ENCODE results near the gene FEZF2. TPM values are rescaled to one million over a fixed set of nuclear protein-coding genes. Genes with fewer than 3 reads are reported as not detected.

Gene FEZF2
- total RNA-seq, 3 donors from 2014 or later (not counting 1 experiment from before 2014, with no cell fraction given) = not detected

DNA sequence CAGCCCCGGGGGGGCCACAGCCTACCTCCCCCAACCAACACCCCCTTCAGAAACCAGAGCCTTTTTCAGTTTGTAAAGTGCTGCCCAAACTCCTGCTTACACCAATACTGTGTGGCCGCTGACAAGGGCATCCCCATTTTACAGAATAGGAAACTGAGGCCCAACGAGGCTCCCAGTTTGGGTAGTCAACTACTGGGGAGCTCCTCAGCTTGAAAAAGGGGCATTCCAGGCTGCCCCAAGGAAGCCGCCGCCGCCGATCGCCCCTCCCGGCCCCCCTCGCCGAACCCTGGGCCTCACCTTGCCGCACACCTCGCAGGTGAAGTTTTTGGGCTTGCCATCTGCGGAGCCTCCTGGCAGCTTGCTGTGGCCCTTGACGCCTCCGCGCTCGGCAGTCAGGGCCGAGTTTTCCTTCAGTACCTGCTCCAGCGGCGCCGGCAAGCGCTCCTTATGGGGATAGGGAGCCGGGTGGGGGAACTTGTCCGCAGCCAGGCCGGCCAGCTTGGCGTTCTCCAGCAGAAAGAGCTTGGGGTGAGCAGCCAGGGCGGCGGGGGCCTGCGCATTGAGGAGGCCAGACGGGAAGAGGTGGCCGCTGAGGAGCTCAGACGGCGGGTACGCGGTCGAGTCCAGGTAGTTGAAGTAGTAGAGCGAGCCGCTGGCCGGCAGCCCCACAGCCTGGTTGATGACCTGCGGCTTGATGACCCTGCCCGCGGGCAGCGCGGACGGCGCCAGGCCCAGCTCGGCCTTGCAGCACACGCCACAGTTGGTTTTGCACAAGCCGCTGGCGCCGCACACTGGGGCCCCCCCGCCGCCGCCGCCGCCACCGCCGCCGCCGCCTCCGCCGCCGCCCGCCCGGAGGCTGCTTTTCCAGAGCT, 1.4 kb downstream of the FEZF2 start:
- TF ChIP-seq, protein P1, sequence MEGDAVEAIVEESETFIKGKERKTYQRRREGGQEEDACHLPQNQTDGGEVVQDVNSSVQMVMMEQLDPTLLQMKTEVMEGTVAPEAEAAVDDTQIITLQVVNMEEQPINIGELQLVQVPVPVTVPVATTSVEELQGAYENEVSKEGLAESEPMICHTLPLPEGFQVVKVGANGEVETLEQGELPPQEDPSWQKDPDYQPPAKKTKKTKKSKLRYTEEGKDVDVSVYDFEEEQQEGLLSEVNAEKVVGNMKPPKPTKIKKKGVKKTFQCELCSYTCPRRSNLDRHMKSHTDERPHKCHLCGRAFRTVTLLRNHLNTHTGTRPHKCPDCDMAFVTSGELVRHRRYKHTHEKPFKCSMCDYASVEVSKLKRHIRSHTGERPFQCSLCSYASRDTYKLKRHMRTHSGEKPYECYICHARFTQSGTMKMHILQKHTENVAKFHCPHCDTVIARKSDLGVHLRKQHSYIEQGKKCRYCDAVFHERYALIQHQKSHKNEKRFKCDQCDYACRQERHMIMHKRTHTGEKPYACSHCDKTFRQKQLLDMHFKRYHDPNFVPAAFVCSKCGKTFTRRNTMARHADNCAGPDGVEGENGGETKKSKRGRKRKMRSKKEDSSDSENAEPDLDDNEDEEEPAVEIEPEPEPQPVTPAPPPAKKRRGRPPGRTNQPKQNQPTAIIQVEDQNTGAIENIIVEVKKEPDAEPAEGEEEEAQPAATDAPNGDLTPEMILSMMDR (IDR thresholded peaks at IDR 0.05) = no peak
- ATAC-seq (no peak), DNase-seq (no peak)
- Histone ChIP-seq H3K27me3 (ENCODE audit: control insufficient read depth, insufficient read depth, low read length) (peaks cover 43% of the 10 kb centered on the region), H3K4me1 (ENCODE audit: control insufficient read depth, insufficient read depth, low read length) (no peaks in the 10 kb centered on the region), H3K27ac (ENCODE audit: low read length) (no peak overlapping the region), H3K36me3 (ENCODE audit: control insufficient read depth, insufficient read depth, low read length) (no peaks in the 10 kb centered on the region), H3K4me3 (ENCODE audit: low read length) (no peak overlapping the region), H3K9me3 (ENCODE audit: control insufficient read depth, insufficient read depth, low read length) (peaks cover 6% of the 10 kb centered on the region)
- H3K36me3 Mint-ChIP-seq = peaks cover 7% of the 10 kb centered on the region
- no peaks in the 10 kb centered on the region for H3K4me1 Mint-ChIP-seq
- peaks cover 72 to 73% of the 10 kb centered on the region in 2 donors for H3K27me3 Mint-ChIP-seq (ENCODE audit: low read depth in 2 of 2)
- no peak overlapping the region for H3K4me3 Mint-ChIP-seq
- intact Hi-C loops (cut with micrococcal nuclease) = no loop called here
- 6% methylated on average over 66 of the region's 66 CpGs for WGBS (ENCODE audit: insufficient coverage)
- no peak overlapping the region for H3K27ac Mint-ChIP-seq
- H3K9me3 Mint-ChIP-seq = peaks cover 0 to 2% of the 10 kb centered on the region in 2 donors

DNA sequence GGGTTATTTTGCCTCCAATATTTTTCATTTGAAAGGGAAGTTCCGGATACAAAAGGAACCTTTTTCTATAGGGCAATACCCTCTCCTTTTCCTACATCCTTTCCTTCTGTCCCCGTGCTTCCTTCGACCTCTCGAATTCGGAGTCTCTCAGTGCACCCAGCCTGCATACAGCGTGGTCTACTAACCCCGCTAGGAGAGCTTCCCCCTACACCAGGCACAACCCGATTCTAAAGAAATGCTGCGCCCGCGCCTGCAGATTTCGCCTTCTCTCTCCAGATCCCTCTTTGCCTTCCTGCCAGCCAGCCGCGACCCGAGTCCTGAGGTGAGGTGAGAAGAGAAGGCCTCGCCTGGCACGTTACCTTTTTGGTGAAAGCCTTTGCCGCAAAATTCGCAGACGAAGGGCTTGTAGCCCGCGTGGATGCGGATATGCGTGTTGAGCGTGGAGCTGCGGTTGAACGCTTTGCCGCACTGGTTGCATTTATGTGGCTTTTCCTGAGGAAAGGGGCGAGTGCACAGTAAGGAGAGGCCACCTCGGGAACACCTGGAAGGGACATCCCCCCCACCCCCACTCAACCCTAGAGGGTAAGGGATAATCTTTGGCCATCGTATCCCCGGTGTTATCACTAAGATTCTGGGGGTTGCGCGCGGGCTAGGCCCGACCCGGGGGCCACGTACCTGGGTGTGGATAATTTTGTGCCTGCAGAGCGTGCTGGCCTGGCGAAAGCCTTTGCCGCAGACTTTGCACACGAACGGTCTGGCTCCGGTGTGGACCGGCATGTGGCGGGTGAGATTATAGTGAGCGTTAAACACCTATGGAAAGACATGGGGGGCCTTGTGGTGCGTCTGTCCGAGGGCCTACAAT, 2.3 kb downstream of the FEZF2 start:
- WGBS (ENCODE audit: insufficient coverage) = 12% methylated on average over 44 of the region's 49 CpGs
- DNase-seq (no peak), ATAC-seq (no peak)
- Histone ChIP-seq H3K4me1 (ENCODE audit: control insufficient read depth, insufficient read depth, low read length) (no peaks in the 10 kb centered on the region), H3K4me3 (ENCODE audit: low read length) (no peak overlapping the region), H3K9me3 (ENCODE audit: control insufficient read depth, insufficient read depth, low read length) (peaks cover 6% of the 10 kb centered on the region), H3K27me3 (ENCODE audit: control insufficient read depth, insufficient read depth, low read length) (peaks cover 38% of the 10 kb centered on the region), H3K27ac (ENCODE audit: low read length) (no peak overlapping the region), H3K36me3 (ENCODE audit: control insufficient read depth, insufficient read depth, low read length) (no peaks in the 10 kb centered on the region)
- no peak overlapping the region for H3K4me3 Mint-ChIP-seq
- peaks cover 0 to under 1% of the 10 kb centered on the region in 2 donors for H3K9me3 Mint-ChIP-seq
- intact Hi-C loops (cut with micrococcal nuclease) = no loop called here
- H3K4me1 Mint-ChIP-seq = no peaks in the 10 kb centered on the region
- no peak overlapping the region for H3K27ac Mint-ChIP-seq
- peaks cover 4% of the 10 kb centered on the region for H3K36me3 Mint-ChIP-seq
- TF ChIP-seq, protein P1 (IDR thresholded peaks at IDR 0.05) = no peak
- peaks cover 70 to 77% of the 10 kb centered on the region in 2 donors for H3K27me3 Mint-ChIP-seq (ENCODE audit: low read depth in 2 of 2)

DNA sequence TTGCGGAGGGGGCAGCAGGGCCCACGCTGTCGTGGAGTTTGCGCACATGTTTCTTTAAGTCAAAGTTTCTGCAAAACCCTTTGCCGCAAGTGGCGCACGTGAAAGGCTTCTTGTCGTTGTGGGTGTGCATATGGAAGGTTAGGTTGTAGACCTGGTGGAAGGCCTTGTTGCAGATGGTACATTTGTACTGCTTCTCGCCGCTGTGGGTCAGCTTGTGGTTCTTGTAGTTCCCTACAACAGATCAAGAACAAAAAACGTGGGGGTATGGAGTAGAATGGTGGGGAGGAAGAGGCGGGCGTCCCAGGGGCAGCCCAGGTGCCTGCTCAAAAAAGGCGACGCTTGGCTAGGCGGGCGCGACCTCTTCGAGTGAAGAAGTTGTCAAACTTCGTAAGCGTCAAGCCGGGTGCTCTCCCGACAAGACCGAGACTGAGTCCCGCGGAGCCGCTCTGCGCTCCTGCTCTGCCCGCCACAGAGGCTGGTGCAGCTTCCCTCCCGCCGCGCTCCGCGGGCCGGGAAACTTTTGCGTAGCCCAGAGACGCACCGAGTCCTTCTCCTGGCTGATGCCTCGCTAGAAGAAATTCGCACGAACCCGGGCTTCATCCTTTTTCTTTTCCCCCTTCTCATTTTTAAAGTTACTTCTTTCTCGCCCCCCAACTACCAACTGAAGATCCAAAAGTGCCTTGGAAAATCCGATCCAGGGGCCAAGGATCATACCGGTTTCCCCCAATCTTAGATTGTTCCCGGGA, 3.1 kb downstream of the FEZF2 start:
- DNase-seq (no peak), ATAC-seq (no peak)
- H3K4me1 ChIP-seq (ENCODE audit: control insufficient read depth, insufficient read depth, low read length) = no peaks in the 10 kb centered on the region
- H3K9me3 ChIP-seq (ENCODE audit: control insufficient read depth, insufficient read depth, low read length) = peaks cover 6% of the 10 kb centered on the region
- Mint-ChIP-seq H3K4me3 (no peak overlapping the region), H3K4me1 (no peaks in the 10 kb centered on the region), H3K36me3 (no peaks in the 10 kb centered on the region), H3K9me3 (peaks cover 0 to 4% of the 10 kb centered on the region in 2 donors), H3K27me3 (ENCODE audit: low read depth in 2 of 2) (peaks cover 68 to 77% of the 10 kb centered on the region in 2 donors), H3K27ac (no peak overlapping the region)
- H3K27me3 ChIP-seq (ENCODE audit: control insufficient read depth, insufficient read depth, low read length) = peaks cover 35% of the 10 kb centered on the region
- H3K36me3 ChIP-seq (ENCODE audit: control insufficient read depth, insufficient read depth, low read length) = no peaks in the 10 kb centered on the region
- intact Hi-C loops (cut with micrococcal nuclease) = no loop called here
- 6% methylated on average over 46 of the region's 46 CpGs for WGBS (ENCODE audit: insufficient coverage)
- TF ChIP-seq, protein P1 (IDR thresholded peaks at IDR 0.05) = no peak
- H3K4me3 ChIP-seq (ENCODE audit: low read length) = no peak overlapping the region
- H3K27ac ChIP-seq (ENCODE audit: low read length) = no peak overlapping the region

Data from natural killer cell (primary cell).